HG02678 (cell line): ENCODE measurements around the gene SPSB2.
A peak's percentile ranks its signal among the peaks of the same experiment; 100 is the strongest.
"Not testable (repeated sequence)": the region's sequence is repeated elsewhere in the genome, so short reads cannot be mapped to it uniquely, and the experiment has no call there.

Experiments used
- ATAC-seq: cut with Tn5 transposase; IDR thresholded peaks from one replicate; pipeline ENCODE4 v1.9.1; 2021; ENCODE audit warnings: mild to moderate bottlenecking, moderate library complexity; ENCODE audit not compliant: unreplicated experiment

SPSB2 gene

DNA sequence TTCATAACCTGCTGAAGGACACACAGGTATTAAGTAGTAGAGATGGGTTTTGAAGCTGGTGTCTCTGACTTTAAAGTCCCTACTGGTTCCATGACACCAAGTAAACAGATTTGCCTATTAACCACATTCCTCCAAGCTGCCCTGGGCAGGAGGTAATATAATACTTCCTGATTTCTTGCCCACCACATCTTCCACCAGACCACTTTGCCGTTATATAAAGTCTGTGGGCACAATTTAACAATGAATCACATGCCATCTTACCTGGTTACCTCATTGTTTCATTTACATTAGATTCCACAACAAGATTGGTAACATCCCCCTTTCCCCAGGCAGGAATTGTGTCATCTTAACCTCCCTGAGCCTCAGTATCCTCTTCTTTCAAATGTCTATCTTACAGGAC lies 30.6 kb upstream of the SPSB2 start:
- no peak for ATAC-seq

DNA sequence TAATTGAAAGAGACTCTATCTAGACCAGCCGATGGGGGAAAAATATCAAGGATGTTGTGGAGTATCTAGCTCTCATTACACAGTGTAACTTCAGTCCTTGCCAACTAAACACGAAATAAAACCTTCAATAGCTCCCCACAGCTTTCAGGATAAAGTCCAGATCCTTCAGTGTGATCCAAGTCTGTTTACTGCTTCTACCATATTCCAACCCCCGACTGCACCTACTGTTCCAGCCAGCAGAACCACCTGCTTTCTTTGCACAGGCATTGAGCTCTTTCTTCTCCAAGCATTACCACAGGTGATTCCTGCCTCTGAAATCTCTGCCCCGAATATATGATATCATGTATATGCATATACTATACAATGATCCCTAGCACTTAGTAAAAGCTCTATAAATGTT lies 29.3 kb upstream of the SPSB2 start:
- ATAC-seq = no peak

DNA sequence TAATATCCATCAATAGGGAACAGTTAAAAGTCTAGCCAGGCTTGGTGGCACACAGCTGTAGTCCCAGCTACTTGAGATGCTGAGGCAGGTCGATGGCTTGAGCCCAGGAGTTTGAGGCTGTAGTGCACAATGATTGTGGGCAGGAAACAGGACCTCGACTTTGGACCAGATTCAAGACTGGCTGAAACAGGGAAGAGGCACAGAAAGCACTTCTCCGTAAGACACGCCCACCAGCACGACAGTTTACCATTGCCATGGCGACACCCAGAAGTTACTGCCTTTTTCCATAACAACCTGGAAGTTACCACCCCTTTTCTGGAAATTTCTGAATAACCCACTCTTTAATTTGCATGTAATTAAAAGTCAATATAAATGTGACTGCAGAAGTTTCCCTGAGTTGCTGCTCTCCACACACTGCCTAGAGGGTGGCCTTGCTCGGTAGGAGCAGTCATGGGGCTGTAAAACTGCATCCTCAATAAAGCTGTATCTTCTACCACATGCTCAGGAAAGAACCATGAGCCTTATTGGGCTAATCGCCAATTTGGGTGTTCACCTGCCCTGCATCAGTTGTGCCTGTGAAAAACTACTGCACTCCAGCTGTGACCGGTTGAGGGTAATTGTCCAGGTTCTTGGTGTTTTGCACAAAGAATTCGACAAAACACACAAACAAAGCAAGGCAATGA lies 26.9 kb upstream of the SPSB2 start:
- ATAC-seq = no peak

DNA sequence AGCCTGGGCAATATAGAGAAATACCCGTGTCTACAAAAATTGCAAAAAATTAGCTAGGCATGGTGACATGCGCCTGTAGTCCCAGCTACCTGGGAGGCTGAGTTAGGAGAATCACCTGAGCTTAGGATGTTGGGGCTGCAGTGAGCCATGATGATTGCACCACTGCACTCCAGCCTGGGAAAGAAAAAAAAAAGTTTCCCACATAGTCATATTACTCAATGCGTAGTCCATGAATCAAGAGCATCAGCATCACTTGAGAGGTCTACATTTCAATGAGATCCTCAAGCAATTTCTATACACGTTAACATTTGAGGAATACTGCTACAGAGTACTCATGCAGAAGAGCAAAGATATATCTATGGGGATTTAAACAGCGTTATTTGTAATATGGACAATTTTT lies 26.3 kb upstream of the SPSB2 start:
- ATAC-seq = no peak

DNA sequence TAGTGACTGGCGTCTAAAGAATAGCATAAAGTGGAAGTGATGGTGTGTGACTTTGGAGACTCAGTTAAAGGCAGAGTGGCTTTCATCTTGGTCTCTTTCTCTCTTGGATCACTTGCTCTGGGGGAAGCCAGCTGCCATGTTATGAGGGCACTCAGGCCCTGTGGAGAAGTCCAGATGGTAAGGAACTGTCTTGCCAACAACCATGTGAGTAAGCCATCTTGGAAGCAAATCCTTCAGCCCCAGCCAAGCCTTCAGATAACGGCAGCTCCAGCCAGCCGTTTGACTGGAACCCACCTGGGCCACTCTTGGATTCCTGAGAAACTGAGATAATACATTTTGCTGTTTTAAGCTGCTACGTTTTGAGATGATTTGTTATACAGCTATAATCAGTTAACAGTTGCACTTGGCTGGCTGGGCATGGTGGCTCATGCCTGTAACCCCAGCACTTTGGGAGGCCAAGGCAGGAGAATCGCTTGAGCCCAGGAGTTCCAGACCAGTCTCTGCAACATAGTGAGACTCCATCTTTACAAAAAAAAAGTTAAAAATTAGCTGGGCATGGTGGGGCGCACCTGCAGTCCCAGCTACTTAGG lies 23.8 kb upstream of the SPSB2 start:
- ATAC-seq = no peak

DNA sequence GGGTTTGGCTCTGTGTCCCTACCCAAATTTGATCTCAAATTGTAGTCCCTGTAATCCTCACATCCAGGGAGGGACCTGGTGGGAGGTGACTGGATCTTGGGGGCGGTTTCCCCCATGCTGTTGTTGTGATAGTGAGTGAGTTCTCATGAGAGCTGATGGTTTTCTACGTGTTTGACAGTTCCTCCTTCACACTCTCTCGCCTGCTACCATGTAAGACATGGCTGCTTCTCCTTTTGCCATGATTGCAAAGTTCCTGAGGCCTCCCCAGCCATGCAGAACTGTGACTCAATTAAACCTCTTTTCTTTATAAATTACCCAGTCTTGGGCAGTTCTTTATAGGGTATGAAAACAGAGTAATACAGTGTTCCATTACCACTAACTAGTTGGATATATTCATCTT lies 21.2 kb upstream of the SPSB2 start:
- ATAC-seq = no peak

DNA sequence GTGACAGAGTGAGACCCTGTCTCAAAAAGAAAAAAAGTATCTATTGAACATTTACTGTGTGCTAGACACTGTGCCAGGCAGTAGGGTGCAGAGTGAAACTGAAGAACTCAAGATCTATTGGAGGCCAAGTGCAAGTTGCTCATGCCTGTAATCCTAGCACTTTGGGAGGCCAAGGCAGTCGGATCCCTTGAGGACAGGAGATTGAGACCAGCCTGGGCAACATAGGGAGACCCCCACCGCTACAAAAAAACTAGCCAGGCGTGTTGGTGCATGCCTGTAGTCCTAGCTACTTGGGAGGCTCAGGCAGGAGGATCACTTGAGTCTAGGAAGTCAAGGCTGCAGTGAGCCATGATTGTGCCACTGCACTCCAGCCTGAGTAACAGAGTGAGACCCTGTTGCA lies 19.6 kb upstream of the SPSB2 start:
- not testable (repeated sequence) for ATAC-seq

DNA sequence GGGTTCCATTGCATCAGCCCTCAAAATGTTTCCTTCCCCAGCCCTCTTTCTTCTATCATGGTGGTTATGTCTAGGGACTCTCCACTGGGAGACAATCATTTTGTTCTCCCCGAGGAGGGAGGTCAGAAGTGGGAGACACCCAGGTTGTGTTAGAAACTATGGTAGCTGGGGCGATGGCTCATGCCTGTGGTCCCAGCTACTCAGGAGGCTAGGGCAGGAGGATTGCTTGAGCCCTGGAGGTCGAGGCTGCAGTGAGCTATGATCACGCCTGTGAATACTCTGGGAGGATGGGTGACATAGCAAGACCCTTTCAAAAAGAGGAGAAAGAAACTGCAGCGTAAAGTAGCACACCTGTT lies 18.5 kb upstream of the SPSB2 start:
- no peak for ATAC-seq

DNA sequence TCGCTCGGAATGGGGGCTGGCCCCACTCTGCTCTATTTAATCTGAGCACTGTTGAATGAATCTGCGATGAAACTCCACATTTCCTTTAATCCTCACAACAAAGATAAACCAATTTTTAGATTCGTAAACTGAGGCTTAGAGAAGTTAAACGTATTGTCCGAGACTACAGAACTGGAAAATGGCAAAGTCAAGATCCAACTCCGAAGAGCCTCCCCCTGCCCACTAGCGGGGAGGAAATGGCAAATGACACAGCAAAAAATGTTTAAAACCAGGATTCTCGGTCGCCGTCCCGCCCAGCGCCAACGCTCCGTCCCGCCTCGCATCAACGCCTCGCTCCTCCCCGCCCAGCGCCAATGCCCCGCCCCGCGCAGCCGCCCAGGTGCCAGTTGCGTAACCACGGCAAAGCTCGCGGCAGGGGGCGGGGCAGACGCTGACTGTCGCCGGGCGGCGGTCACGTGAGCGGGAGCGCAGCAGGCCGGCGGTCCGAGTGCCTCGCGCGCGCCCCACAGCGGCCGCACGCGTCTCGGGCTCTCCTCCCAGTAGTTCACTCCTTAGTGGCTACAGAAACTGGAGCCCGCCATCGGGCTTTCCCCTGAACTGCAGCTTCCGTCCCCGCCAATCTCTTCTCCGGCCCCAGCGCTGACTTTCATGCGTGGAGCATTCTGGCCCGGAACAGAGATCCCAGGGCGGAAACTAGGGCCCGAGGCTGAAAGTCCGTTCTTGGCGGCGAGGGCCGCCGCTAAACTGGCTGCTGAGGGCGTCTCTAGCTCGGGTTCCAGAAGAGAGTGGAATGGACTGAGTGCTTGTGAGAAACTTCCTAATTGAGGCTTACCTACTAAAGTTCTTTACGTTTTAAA lies 17.9 kb upstream of the SPSB2 start:
- peak; percentile 93 for ATAC-seq

DNA sequence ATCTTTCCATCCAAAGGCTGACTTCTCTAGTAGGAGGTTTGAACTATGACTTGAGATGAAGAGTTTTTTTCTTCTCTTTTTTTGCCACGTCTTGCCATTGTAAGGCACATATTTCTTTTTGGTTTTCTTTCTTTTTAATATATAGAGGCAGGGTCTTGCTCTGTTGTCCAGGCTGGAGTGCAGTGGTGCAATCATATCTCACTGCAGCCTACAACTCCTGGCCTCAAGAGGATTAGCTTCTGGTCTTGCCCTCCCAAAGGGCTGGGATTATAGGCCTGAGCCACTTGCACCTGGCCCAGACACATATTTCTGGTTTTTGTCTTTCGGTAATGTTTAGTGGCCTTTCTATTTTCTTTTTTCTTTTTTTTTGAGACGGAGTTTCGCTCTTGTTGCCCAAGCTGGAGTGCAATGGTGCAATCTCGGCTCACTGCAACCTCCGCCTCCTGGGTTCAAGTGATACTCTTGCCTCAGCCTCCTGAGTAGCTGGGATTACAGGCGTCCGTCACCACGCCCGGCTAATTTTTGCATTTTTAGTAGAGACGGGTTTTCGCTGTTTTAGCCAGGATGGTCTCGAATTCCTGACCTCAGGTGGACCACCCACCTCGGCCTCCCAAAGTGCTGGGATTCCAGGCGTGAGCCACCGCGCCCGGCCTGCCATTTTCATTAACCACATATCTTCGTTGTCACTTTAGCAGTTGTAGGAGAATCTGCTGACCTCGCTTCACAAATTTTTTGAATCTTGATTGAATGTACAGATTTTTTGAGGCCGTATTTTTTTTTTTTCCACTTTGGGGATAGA lies 16.9 kb upstream of the SPSB2 start:
- ATAC-seq = not testable (repeated sequence)

DNA sequence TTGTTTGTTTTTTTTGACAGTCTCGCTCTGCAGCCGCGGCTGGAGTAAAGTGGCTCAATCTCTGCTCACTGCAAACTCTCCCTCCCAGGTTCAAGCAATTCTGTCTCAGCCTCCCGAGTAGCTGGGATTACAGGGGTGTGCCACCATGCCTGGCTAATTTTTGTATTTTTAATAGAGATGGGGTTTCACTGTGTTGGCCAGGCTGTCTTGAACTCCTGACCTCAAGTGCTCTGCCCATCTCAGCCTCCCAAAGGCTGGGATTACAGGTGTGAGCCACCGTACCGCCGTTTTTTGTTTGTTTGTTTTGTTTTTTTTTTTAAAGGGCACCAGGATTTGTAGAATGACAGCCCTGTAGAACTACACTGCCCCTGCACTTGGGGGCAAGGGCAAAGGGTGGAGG lies 15.7 kb upstream of the SPSB2 start:
- ATAC-seq = not testable (repeated sequence)

DNA sequence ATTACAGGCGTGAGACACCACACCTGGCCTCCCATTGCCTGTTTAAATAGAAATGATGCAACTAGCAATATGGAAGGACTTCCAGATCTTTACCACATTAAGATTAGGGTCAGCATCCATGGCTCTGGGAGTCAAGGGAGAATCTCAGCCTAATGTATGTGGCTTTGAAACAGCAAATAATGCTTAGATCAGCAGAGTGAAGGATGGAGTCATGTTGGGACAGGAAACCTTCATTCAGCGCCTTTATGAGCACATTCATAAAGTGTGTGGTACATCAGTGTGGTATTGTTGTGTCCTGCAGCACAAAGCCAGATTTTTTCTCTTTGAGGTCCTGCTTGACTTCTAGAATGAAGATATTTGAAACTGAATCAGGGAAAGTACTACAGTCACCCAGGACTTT lies 15.3 kb upstream of the SPSB2 start:
- ATAC-seq = no peak

DNA sequence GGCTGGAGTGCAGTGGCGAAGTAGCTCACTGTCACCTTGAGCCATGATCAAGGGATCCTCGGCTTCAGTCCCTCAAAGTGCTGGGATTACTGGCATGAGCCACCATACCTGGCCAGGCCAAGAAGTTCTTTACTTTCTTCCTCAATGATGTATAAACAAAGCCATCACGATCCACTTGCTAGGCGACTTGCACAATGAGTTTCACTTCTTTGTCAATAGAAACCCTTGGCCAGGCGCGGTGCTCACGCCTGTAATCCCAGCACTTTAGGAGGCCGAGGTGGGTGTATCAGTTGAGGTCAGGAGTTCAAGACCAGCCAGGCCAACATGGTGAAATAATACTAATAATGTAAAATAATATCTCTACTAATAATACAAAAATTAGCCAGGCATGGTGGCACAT lies 14.4 kb upstream of the SPSB2 start:
- no peak for ATAC-seq

DNA sequence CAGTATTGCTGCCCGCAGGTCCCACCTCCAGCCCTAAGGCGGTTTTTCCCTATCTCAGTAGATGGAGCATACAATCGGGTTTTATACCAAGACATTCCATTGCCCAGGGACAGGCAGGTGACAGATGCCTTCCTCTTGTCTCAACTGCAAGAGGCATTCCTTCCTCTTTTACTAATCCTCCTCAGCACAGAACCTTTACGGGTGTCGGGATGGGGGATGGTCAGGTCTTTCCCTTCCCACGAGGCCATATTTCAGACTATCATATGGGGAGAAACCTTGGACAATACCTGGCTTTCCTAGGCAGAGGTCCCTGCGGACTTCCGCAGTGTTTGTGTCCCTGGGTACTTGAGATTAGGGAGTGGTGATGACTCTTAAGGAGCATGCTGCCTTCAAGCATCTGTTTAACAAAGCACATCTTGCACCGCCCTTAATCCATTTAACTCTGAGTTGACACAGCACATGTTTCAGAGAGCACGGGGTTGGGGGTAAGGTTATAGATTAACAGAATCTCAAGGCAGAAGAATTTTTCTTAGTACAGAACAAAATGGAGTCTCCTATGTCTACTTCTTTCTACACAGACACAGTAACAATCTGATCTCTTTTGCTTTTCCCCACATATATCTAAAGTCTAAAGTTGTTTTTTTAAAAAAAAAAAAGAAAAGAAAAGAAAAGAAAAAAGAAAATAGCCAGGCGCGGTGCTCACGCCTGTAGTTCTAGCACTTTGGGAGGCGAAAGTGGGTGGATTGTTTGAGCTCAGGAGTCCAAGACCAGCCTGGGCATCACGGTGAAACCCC lies 13.3 kb upstream of the SPSB2 start:
- ATAC-seq = not testable (repeated sequence)

DNA sequence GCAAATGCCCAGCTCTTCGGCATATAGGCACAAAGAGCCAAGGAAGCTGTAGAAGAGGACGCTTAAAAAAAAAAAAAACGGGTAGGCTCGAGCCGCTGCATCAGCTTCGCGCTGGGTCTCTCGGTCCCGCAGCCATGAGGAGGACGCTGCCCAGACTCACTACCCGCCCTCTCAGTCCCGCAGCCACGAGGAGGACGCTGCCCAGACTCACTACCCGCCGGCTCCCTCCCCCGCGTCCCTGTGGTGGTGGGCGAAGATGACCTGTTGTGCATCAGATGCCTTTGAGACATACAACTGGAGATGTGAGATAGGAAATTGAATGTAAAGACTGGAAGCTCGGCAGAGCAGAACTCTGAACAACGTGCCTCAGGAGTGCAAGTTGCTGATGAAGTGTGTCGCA lies 11.4 kb upstream of the SPSB2 start:
- no peak for ATAC-seq

DNA sequence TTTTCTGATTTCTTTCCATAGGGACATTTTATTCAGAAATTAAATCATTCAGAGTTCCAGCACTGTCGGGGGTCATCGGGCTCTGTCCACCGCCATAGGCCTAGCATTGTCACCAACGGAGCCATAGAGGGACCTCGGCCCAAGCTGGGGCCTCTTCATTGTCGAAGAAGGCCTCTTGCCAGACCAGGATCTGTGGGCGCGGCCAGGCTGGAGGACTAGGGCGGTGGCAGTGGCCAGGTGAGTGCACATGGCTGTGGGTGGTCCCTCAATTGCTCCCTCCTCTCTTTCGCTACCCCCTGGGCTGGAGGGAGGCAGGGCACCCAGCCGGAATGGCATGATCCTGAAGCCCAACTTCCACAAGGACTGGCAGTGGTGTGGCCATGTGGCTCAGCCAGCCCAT lies 10.6 kb upstream of the SPSB2 start:
- no peak for ATAC-seq

DNA sequence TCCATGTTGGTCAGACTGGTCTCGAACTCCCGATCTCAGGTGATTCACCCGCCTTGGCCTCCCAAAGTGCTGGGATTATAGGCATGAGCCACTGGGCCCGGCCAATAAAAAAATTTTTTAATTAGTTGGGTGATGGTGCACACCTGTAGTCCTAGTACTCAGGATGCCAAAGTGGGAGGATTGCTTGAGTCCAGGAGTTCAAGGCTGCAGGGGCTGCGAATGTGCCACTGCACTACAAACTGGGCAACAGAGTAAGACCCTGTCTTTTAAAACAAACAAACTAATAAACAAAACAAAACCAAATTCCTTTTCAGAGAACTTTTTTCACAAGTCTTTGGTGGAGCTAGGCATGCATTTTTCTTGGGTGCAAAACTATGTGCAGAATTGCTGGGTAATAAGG lies 10.1 kb upstream of the SPSB2 start:
- ATAC-seq = no peak

DNA sequence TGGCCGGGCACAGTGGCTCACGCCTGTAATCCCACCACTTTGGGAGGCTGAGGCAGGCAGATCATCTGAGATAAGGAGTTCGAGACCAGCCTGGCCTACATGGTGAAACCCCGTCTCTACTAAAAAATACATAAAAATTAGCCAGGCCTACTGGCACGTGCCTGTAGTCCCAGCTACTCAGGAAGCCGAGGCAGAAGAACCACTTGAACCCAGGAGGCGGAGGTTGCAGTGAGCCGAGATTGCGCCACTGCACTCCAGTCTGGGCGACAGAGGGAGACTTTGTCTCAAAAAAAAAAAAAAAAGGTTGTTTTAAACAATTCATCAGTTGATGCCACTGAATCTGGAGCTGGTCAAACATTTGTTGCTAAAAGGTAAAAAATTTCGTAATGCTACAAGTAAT lies 6.7 kb upstream of the SPSB2 start:
- ATAC-seq = not testable (repeated sequence)

DNA sequence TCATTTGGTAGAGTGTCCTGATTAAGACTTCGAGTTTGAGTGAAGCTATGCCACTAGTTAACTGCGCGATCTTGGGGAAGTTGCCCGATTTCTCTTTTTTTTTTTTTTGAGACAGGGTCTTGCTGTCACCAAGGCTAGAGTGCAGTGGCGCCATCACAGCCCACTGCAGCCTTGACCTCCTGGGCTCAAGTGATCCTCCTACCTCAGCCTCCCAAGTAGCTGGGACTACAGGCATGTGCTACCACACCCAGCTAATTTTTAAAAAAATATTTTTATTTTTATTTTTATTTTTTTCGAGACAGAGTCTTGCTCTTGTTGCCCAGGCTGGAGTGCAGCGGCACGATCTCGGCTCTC lies 889 bp upstream of the SPSB2 start:
- ATAC-seq = not testable (repeated sequence)
